Keratinocyte (primary cell): ENCODE data around the gene SUMF2.

Experiments
- CTCF ChIP-seq, 3 experiments: IDR thresholded peaks in 1 of 3; conservative IDR thresholded peaks in 1 of 3; optimal IDR thresholded peaks in 1 of 3; 2 replicates in 2 of 3; 3 replicates in 1 of 3; pipeline versions ENCODE3 to v1.5.1; 2011; ENCODE audit warnings: low read length in 3 of 3, mild to moderate bottlenecking in 3 of 3, moderate library complexity in 2 of 3, control low read depth in 1 of 3, inconsistent platforms in 1 of 3; ENCODE audit not compliant: insufficient read depth in 2 of 3; ENCODE audit errors: extremely low read depth in 1 of 3
- EZH2 ChIP-seq: IDR thresholded peaks from one replicate; pipeline ENCODE4 v1.6.1; 2012; ENCODE audit warnings: inconsistent platforms, mild to moderate bottlenecking, low read length, moderate library complexity

- TF ChIP-seq EZH2 (no peak), CTCF (optimal IDR thresholded peaks at IDR 0.05 in 1 of 3, IDR thresholded peaks at IDR 0.05 in 1 of 3, conservative IDR thresholded peaks at IDR 0.05 in 1 of 3; ENCODE audit: extremely low read depth in 1 of 3, insufficient read depth in 2 of 3, low read length in 3 of 3) (no peak)
Measured at GRCh38 chr7:56124981-56125380, 60.9 kb downstream of the SUMF2 start.
